ENCODE results near the gene GRID1. TPM values are rescaled to one million over a fixed set of nuclear protein-coding genes. Genes with fewer than 3 reads are reported as not detected.

GRID1 gene
- total RNA-seq, 4 donors from 2014 or later, result 0.03 to 2.7 (median 0.49) TPM

- Histone ChIP-seq H3K9me3 (no peaks in the 10 kb centered on the region), H3K4me3 (no peak overlapping the region), H3K27ac (no peak overlapping the region), H3K4me1 (peaks cover 0 to 21% (median 20%) of the 10 kb centered on the region in 3 donors), H3K27me3 (no peaks in the 10 kb centered on the region), H3K36me3 (no peaks in the 10 kb centered on the region)
- intact Hi-C loops (cut with DNase I), result no loop called here
- WGBS, 2 donors, result 74 to 78% methylated on average over 6 to 7 of the region's 7 CpGs
- no peak for DNase-seq
- TF ChIP-seq POLR2A (IDR thresholded peaks at IDR 0.05) (no peak), CTCF (IDR thresholded peaks at IDR 0.05) (no peak)
These were observed 720.5 kb downstream of the GRID1 start for GRCh38 chr10:85645926-85646711.

- DNase-seq, result no peak
- H3K36me3 ChIP-seq, result no peaks in the 10 kb centered on the region
- H3K9me3 ChIP-seq, result no peaks in the 10 kb centered on the region
- intact Hi-C loops (cut with DNase I), result no loop called here
- TF ChIP-seq CTCF (IDR thresholded peaks at IDR 0.05) (no peak), POLR2A (IDR thresholded peaks at IDR 0.05) (no peak)
- peaks cover 0 to 21% (median 20%) of the 10 kb centered on the region in 3 donors for H3K4me1 ChIP-seq
- no peak overlapping the region for H3K27ac ChIP-seq
- WGBS, 2 donors, result 62 to 66% methylated on average over 3 of the region's 3 CpGs
- H3K4me3 ChIP-seq, result no peak overlapping the region
- no peaks in the 10 kb centered on the region for H3K27me3 ChIP-seq
These were observed 721.5 kb downstream of the GRID1 start for GRCh38 chr10:85645053-85645452.

GRCh38 chr10:85643845-85644525 is 722.6 kb downstream of the GRID1 start:
- Histone ChIP-seq H3K27me3 (no peaks in the 10 kb centered on the region), H3K27ac (no peak overlapping the region), H3K36me3 (no peaks in the 10 kb centered on the region), H3K4me1 (peaks cover 0 to 21% (median 18%) of the 10 kb centered on the region in 3 donors), H3K4me3 (no peak overlapping the region), H3K9me3 (no peaks in the 10 kb centered on the region)
- intact Hi-C loops (cut with DNase I), result no loop called here
- no peak for DNase-seq
- 60 to 70% methylated on average over 6 of the region's 6 CpGs for WGBS, 2 donors
- TF ChIP-seq POLR2A (IDR thresholded peaks at IDR 0.05) (no peak), CTCF (IDR thresholded peaks at IDR 0.05) (no peak)

- TF ChIP-seq POLR2A (IDR thresholded peaks at IDR 0.05), result no peak
- no peak for TF ChIP-seq CTCF (IDR thresholded peaks at IDR 0.05)
- H3K4me1 ChIP-seq, result peaks cover 0 to 16% (median 14%) of the 10 kb centered on the region in 3 donors
- no peaks in the 10 kb centered on the region for H3K36me3 ChIP-seq
- H3K9me3 ChIP-seq, result no peaks in the 10 kb centered on the region
- no peaks in the 10 kb centered on the region for H3K27me3 ChIP-seq
- no peak for DNase-seq
- no peak overlapping the region for H3K27ac ChIP-seq
- no peak overlapping the region for H3K4me3 ChIP-seq
- WGBS, 2 donors, result 51 to 53% methylated on average over 2 to 3 of the region's 4 CpGs
- intact Hi-C loops (cut with DNase I), result no loop called here
These were observed 723.3 kb downstream of the GRID1 start for GRCh38 chr10:85643171-85643844.

Measured in esophagus squamous epithelium (tissue), 5 donors.